ENCODE results near the gene PVALEF.

GRCh38 chr17:81127526-81128177 is 37.7 kb upstream of the PVALEF start:
- TF ChIP-seq, protein P1, sequence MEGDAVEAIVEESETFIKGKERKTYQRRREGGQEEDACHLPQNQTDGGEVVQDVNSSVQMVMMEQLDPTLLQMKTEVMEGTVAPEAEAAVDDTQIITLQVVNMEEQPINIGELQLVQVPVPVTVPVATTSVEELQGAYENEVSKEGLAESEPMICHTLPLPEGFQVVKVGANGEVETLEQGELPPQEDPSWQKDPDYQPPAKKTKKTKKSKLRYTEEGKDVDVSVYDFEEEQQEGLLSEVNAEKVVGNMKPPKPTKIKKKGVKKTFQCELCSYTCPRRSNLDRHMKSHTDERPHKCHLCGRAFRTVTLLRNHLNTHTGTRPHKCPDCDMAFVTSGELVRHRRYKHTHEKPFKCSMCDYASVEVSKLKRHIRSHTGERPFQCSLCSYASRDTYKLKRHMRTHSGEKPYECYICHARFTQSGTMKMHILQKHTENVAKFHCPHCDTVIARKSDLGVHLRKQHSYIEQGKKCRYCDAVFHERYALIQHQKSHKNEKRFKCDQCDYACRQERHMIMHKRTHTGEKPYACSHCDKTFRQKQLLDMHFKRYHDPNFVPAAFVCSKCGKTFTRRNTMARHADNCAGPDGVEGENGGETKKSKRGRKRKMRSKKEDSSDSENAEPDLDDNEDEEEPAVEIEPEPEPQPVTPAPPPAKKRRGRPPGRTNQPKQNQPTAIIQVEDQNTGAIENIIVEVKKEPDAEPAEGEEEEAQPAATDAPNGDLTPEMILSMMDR (IDR thresholded peaks at IDR 0.05) = no peak
- TF ChIP-seq REST (IDR thresholded peaks at IDR 0.05; ENCODE audit: insufficient read depth in 1 of 2, low read depth in 2 of 2, low read length in 1 of 2) = no peak

Data from Panc1 (cell line).